Adrenal gland (tissue), 12 donors: ENCODE data around the gene EPDR1. TPM values are rescaled to one million over a fixed set of nuclear protein-coding genes. Genes with fewer than 3 reads are reported as not detected.

Experiments
- DNase-seq, 7 donors: peaks; one replicate each; pipeline ENCODE4 v3.0.0-alpha.2; 2019 to 2020
- H3K27ac ChIP-seq, 5 donors: fragments of 200-600 bp; sonication (generic) in 4 of 5; 1 replicate in 3 of 5; 2 replicates in 2 of 5; pipeline versions ENCODE4 v1.5.1 to v1.8.0; 2016 to 2020; ENCODE audit warnings: mild to moderate bottlenecking in 1 of 5
- H3K27me3 ChIP-seq: fragments of 200-600 bp; 2 replicates; pipeline ENCODE4 v1.8.0; 2021
- H3K36me3 ChIP-seq, 2 donors: fragments of 200-600 bp; replicated peaks in 1 of 2; 1 replicate in 1 of 2; 2 replicates in 1 of 2; pipeline versions ENCODE4 v1.5.1 to v1.8.0; 2018 to 2022
- H3K4me1 ChIP-seq, 2 donors: fragments of 200-600 bp; replicated peaks in 1 of 2; 1 replicate in 1 of 2; 2 replicates in 1 of 2; pipeline versions ENCODE4 v1.5.1 to v1.8.0; 2018 to 2021
- H3K4me3 ChIP-seq, 4 donors: fragments of 200-600 bp; sonication (generic) in 3 of 4; one replicate each; pipeline ENCODE4 v1.5.1; 2016 to 2018
- H3K9me3 ChIP-seq, 3 donors: fragments of 200-600 bp; sonication (generic) in 1 of 3; replicated peaks in 1 of 3; 1 replicate in 2 of 3; 2 replicates in 1 of 3; pipeline versions ENCODE4 v1.5.1 to v1.8.0; 2016 to 2021
- POLR2A ChIP-seq, 2 donors: fragments of 450-650 bp; IDR thresholded peaks; one replicate each; pipeline ENCODE4 v1.6.1; 2017; ENCODE audit warnings: antibody characterized with exemption in 2 of 2, mild to moderate bottlenecking in 2 of 2, moderate library complexity in 1 of 2
- WGBS, 4 donors: extraction: QIAGEN DNeasy Blood & Tissue Kit in 2 of 4; methylation state at CpG; one replicate each; pipeline versions ENCODE4 v1.1.5 to v1.1.7; 2013 to 2017; 5-methylcytosine and 5-hydroxymethylcytosine counted together
- intact Hi-C, 2 donors: fragments of 100-400 bp; cut with DNase I; formaldehyde crosslinking; loops; one replicate each; pipeline versions ENCODE4 v1.14.1 to v1.15.0; 2022 to 2023
- polyA plus RNA-seq, 3 donors: library from polyadenylated mRNA; stranded (reverse); fragments of 200-250 nt in 2 of 3; fragments of 350-450 nt in 1 of 3; fragmentation: Illumina TruSeq in 1 of 3; extraction: RNeasy Lipid Tissue Mini Kit (QIAGEN cat#74804) in 1 of 3; gene quantifications; one replicate each; pipeline ENCODE4 v1.2.3, GENCODE V29; 2013 to 2014
- total RNA-seq, 9 donors: library from RNA; depleted of rRNA in 4 of 9; stranded (reverse); fragments of >200 nt in 4 of 9; fragments of 120-200 nt in 1 of 9; fragmentation: NEBNext Ultra II Directional in 1 of 9; extraction: Animal tissue kit (Norgen Biotek cat#: 25700) in 1 of 9; gene quantifications; one replicate each; pipeline versions ENCODE4 v1.1.0 to v1.2.4, GENCODE V29; 2013 to 2023
- TF ChIP-seq, protein P1 (sequence below), 6 experiments: fragments of 450-650 bp in 4 of 6; fragments of 200-600 bp in 2 of 6; sonication (generic) in 1 of 6; IDR thresholded peaks; 1 replicate in 5 of 6; 2 replicates in 1 of 6; pipeline versions ENCODE4 v1.5.1 to v1.8.0; 2016 to 2021; ENCODE audit warnings: antibody characterized with exemption in 6 of 6, mild to moderate bottlenecking in 2 of 6, moderate library complexity in 1 of 6
- donor health status: healthy with polysubstance abuse.
- donor health status: Bipolar disorder and iron deficiency.
- donor health status: DM: yes; HTN: yes; CAD: no.
- donor health status: DM: no; HTN: no; CAD: no.
- donor health status: DM: no; HTN: no; CAD: no.
- donor health status: DM: yes; HTN: yes; CAD: no.

EPDR1 gene
- total and polyA plus RNA-seq, 12 donors: 4.8 to 210 (median 69.8) TPM

DNA sequence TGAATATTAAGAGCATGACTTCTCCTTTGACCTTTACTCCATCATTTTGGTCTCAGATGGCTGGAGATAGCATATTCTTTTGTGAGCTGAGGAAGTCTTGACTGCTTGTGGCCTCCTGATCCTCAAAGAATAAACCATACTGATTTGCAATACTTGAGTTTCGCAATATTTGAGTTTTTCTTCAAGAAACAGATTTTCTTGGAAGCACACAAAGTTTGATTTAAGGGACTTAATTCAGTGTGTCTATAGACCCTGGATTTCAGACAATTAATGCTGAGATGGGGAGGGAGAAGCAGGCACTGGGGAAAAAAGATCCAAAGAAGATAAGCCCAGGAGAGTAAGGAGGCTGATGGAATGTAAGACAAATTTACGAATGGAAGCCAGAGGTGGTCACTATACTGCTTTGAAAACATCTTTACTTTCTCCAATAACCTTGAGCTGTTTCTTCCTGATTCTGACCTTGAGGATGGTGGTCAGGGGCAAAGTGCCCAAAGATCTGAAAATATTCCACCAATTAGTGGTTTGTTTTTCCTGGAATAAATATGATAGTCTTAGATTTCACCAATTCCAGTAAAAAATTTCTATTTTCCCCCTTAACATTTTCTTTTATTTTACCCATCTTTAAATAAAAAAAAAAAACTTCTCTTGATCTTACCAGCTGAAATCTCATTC lies 7.5 kb downstream of the EPDR1 start:
- H3K9me3 ChIP-seq: no peaks in the 10 kb centered on the region
- peak overlapping the region in 2 of 5 donors; percentile 18 to 33 for H3K27ac ChIP-seq
- H3K36me3 ChIP-seq: no peaks in the 10 kb centered on the region
- H3K4me3 ChIP-seq: no peak overlapping the region
- 64 to 78% (median 72%) methylated on average over 2 of the region's 2 CpGs for WGBS, 4 donors
- no peak for DNase-seq
- H3K4me1 ChIP-seq: peaks cover 11 to 16% of the 10 kb centered on the region in 2 donors
- H3K27me3 ChIP-seq: no peaks in the 10 kb centered on the region
- TF ChIP-seq, protein P1, sequence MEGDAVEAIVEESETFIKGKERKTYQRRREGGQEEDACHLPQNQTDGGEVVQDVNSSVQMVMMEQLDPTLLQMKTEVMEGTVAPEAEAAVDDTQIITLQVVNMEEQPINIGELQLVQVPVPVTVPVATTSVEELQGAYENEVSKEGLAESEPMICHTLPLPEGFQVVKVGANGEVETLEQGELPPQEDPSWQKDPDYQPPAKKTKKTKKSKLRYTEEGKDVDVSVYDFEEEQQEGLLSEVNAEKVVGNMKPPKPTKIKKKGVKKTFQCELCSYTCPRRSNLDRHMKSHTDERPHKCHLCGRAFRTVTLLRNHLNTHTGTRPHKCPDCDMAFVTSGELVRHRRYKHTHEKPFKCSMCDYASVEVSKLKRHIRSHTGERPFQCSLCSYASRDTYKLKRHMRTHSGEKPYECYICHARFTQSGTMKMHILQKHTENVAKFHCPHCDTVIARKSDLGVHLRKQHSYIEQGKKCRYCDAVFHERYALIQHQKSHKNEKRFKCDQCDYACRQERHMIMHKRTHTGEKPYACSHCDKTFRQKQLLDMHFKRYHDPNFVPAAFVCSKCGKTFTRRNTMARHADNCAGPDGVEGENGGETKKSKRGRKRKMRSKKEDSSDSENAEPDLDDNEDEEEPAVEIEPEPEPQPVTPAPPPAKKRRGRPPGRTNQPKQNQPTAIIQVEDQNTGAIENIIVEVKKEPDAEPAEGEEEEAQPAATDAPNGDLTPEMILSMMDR (IDR thresholded peaks at IDR 0.05): no peak
- TF ChIP-seq POLR2A (IDR thresholded peaks at IDR 0.05): no peak
- intact Hi-C loops: loop anchor here in 1 of 2 donors (10.0 kb wide), 1 partner anchor 67 kb away; no protein-coding TSS in a partner anchor

- no peak for TF ChIP-seq POLR2A (IDR thresholded peaks at IDR 0.05)
- TF ChIP-seq, protein P1 (IDR thresholded peaks at IDR 0.05): no peak
- H3K9me3 ChIP-seq: no peaks in the 10 kb centered on the region
Measured at GRCh38 chr7:37928878-37929277, 8.4 kb downstream of the EPDR1 start.

GRCh38 chr7:37930226-37930948 lies 9.9 kb downstream of the EPDR1 start:
- H3K4me3 ChIP-seq: no peak overlapping the region
- no peak for DNase-seq
- WGBS, 4 donors: 81 to 95% (median 94%) methylated on average over 5 of the region's 5 CpGs
- no peaks in the 10 kb centered on the region for H3K9me3 ChIP-seq
- H3K27ac ChIP-seq: peak overlapping the region in 1 of 5 donors; percentile 25
- no peaks in the 10 kb centered on the region for H3K36me3 ChIP-seq
- intact Hi-C loops: no loop called here
- TF ChIP-seq, protein P1 (IDR thresholded peaks at IDR 0.05): no peak
- no peak for TF ChIP-seq POLR2A (IDR thresholded peaks at IDR 0.05)
- no peaks in the 10 kb centered on the region for H3K27me3 ChIP-seq
- H3K4me1 ChIP-seq: peaks cover 5 to 16% of the 10 kb centered on the region in 2 donors

More at GRCh38 chr7:37928878-37929277, 8.4 kb downstream of the EPDR1 start:
- no peaks in the 10 kb centered on the region for H3K36me3 ChIP-seq
- peak overlapping the region in 1 of 5 donors; percentile 18 for H3K27ac ChIP-seq
- WGBS, 4 donors: 89 to 94% (median 92%) methylated on average over 4 of the region's 4 CpGs
- H3K4me3 ChIP-seq: no peak overlapping the region
- intact Hi-C loops: loop anchor here in 1 of 2 donors (10.0 kb wide), 1 partner anchor 66 kb away; no protein-coding TSS in a partner anchor
- H3K4me1 ChIP-seq: peaks cover 5 to 16% of the 10 kb centered on the region in 2 donors
- H3K27me3 ChIP-seq: no peaks in the 10 kb centered on the region
- DNase-seq: no peak

DNA sequence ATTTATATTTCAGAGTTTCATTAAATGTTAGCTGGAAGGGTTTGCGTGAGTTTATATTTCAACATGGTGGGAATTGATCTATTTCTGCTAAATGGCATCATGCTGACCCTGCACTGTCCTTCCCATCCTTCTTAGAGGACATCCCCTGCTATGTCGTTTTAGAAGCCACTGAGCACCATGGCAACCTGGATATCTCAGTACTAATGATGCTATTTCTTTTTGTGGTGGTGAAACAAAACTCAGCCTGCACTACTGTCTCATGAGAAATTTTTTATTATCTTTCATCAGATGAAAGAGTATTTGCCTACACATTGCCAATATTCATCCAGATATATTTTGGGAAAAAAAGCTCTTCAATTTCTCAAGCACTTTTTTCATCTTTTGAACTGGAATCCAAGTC lies 12.1 kb downstream of the EPDR1 start:
- Histone ChIP-seq H3K27ac (no peak overlapping the region), H3K4me1 (peaks cover 5 to 12% of the 10 kb centered on the region in 2 donors), H3K27me3 (no peaks in the 10 kb centered on the region), H3K36me3 (no peaks in the 10 kb centered on the region), H3K4me3 (no peak overlapping the region), H3K9me3 (no peaks in the 10 kb centered on the region)
- WGBS, 4 donors: 73 to 82% (median 78%) methylated on average over 2 of the region's 2 CpGs
- intact Hi-C loops: no loop called here
- no peak for TF ChIP-seq POLR2A (IDR thresholded peaks at IDR 0.05)
- TF ChIP-seq, protein P1 (IDR thresholded peaks at IDR 0.05): no peak
- DNase-seq: no peak
